Measurements from ENCODE around the gene DDX27.

Gene DDX27

GRCh38 chr20:49236301-49236700 lies 17.1 kb downstream of the DDX27 start:
- TF ChIP-seq MAX (IDR thresholded peaks at IDR 0.05) = no peak
- no peak for TF ChIP-seq NFIC (IDR thresholded peaks at IDR 0.05)
- TF ChIP-seq EGR1 (IDR thresholded peaks at IDR 0.05) = no peak

- TF ChIP-seq EGR1 (IDR thresholded peaks at IDR 0.05) = no peak
- no peak for TF ChIP-seq CEBPB (IDR thresholded peaks at IDR 0.05)
- no peak for TF ChIP-seq TEAD4 (IDR thresholded peaks at IDR 0.05)
- TF ChIP-seq TAF1 (IDR thresholded peaks at IDR 0.05; ENCODE audit: low read depth) = no peak
- TF ChIP-seq CREB1 (IDR thresholded peaks at IDR 0.05; ENCODE audit: low read depth) = no peak
- TF ChIP-seq MAX (IDR thresholded peaks at IDR 0.05) = no peak
- no peak for TF ChIP-seq RAD21 (IDR thresholded peaks at IDR 0.05; ENCODE audit: low read depth)
- no peak for TF ChIP-seq FOXM1 (IDR thresholded peaks at IDR 0.05; ENCODE audit: borderline replicate concordance, low read depth)
- no peak for TF ChIP-seq ZBTB7A (IDR thresholded peaks at IDR 0.05; ENCODE audit: low read depth)
- TF ChIP-seq YY1 (IDR thresholded peaks at IDR 0.05; ENCODE audit: low read depth) = no peak
- TF ChIP-seq EP300 (IDR thresholded peaks at IDR 0.05; ENCODE audit: borderline replicate concordance) = no peak
- no peak for TF ChIP-seq REST (IDR thresholded peaks at IDR 0.05; ENCODE audit: low read depth)
- TF ChIP-seq USF1 (IDR thresholded peaks at IDR 0.05) = no peak
- no peak for TF ChIP-seq NFIC (IDR thresholded peaks at IDR 0.05)
Observed at GRCh38 chr20:49237531-49237930, 18.3 kb downstream of the DDX27 start.

- no peak for TF ChIP-seq TAF1 (IDR thresholded peaks at IDR 0.05; ENCODE audit: low read depth)
- TF ChIP-seq RAD21 (IDR thresholded peaks at IDR 0.05; ENCODE audit: low read depth) = peak; percentile 71
- no peak for TF ChIP-seq FOXM1 (IDR thresholded peaks at IDR 0.05; ENCODE audit: borderline replicate concordance, low read depth)
- TF ChIP-seq YY1 (IDR thresholded peaks at IDR 0.05; ENCODE audit: low read depth) = no peak
- TF ChIP-seq ZBTB7A (IDR thresholded peaks at IDR 0.05; ENCODE audit: low read depth) = no peak
Observed at GRCh38 chr20:49245921-49246740, 26.9 kb downstream of the DDX27 start.

- TF ChIP-seq TCF12 (IDR thresholded peaks at IDR 0.05; ENCODE audit: low read depth) (no peak), RAD21 (IDR thresholded peaks at IDR 0.05; ENCODE audit: low read depth) (no peak), TAF1 (IDR thresholded peaks at IDR 0.05; ENCODE audit: low read depth) (no peak), TEAD4 (IDR thresholded peaks at IDR 0.05) (no peak), USF1 (IDR thresholded peaks at IDR 0.05) (no peak), REST (IDR thresholded peaks at IDR 0.05; ENCODE audit: low read depth) (no peak), MAX (IDR thresholded peaks at IDR 0.05) (no peak), NFIC (IDR thresholded peaks at IDR 0.05) (no peak), CEBPB (IDR thresholded peaks at IDR 0.05) (no peak), EGR1 (IDR thresholded peaks at IDR 0.05) (no peak), YY1 (IDR thresholded peaks at IDR 0.05; ENCODE audit: low read depth) (no peak), ZBTB7A (IDR thresholded peaks at IDR 0.05; ENCODE audit: low read depth) (no peak), CREB1 (IDR thresholded peaks at IDR 0.05; ENCODE audit: low read depth) (no peak)
Observed at GRCh38 chr20:49247169-49247723, 28.0 kb downstream of the DDX27 start.

- TF ChIP-seq EP300 (IDR thresholded peaks at IDR 0.05; ENCODE audit: borderline replicate concordance) (no peak), CEBPB (IDR thresholded peaks at IDR 0.05) (no peak), TEAD4 (IDR thresholded peaks at IDR 0.05) (no peak), FOXM1 (IDR thresholded peaks at IDR 0.05; ENCODE audit: borderline replicate concordance, low read depth) (no peak), RAD21 (IDR thresholded peaks at IDR 0.05; ENCODE audit: low read depth) (no peak), EGR1 (IDR thresholded peaks at IDR 0.05) (no peak), TAF1 (IDR thresholded peaks at IDR 0.05; ENCODE audit: low read depth) (no peak), TCF12 (IDR thresholded peaks at IDR 0.05; ENCODE audit: low read depth) (no peak), YY1 (IDR thresholded peaks at IDR 0.05; ENCODE audit: low read depth) (no peak), NFIC (IDR thresholded peaks at IDR 0.05) (no peak), ZBTB7A (IDR thresholded peaks at IDR 0.05; ENCODE audit: low read depth) (no peak)
Observed at GRCh38 chr20:49247792-49248191, 28.6 kb downstream of the DDX27 start.
